A172 (cell line): Measurements from ENCODE around the gene UBASH3A. TPM values are rescaled to one million over a fixed set of nuclear protein-coding genes. Genes with fewer than 3 reads are reported as not detected.

ENCODE experiments used
- DNase-seq: peaks from one replicate; pipeline ENCODE4 v3.0.0-alpha.2; 2015; ENCODE audit warnings: low spot score
- total RNA-seq: library from RNA; depleted of rRNA; stranded (reverse); fragments of >200 nt; shearing (Covaris generic); gene quantifications from 2 replicates; pipeline ENCODE4 v1.2.3, GENCODE V29; 2014; rRNA removed

Gene UBASH3A
- total RNA-seq, 1 experiment from 2014 or later: not detected

GRCh38 chr21:42489006-42489563 lies 85.4 kb downstream of the UBASH3A start:
- no peak for DNase-seq

- DNase-seq: no peak
Observed at GRCh38 chr21:42489991-42490390, 86.3 kb downstream of the UBASH3A start.

- DNase-seq: no peak
Observed at GRCh38 chr21:42490720-42491119, 87.0 kb downstream of the UBASH3A start.

GRCh38 chr21:42491328-42491727 lies 87.6 kb downstream of the UBASH3A start:
- DNase-seq: no peak

- DNase-seq: no peak
Observed at GRCh38 chr21:42492201-42492600, 88.5 kb downstream of the UBASH3A start.

- DNase-seq: no peak
Observed at GRCh38 chr21:42493109-42494060, 89.7 kb downstream of the UBASH3A start.

GRCh38 chr21:42495027-42495426 lies 91.3 kb downstream of the UBASH3A start:
- no peak for DNase-seq

- no peak for DNase-seq
Observed at GRCh38 chr21:42495765-42496119, 92.0 kb downstream of the UBASH3A start.

GRCh38 chr21:42496120-42496838 lies 92.6 kb downstream of the UBASH3A start, which contains the start of gene RSPH1:
Gene RSPH1 (minus strand): TSS chr21:42496224. CDS start chr21:42496186, 38 bp downstream.
- peak; percentile 99 for DNase-seq

- DNase-seq: no peak
Observed at GRCh38 chr21:42496839-42497202, 93.1 kb downstream of the UBASH3A start.

Other genes starting within 250 kb of the UBASH3A start
- 2.5 and 2.9 TPM in 2 replicates for gene ABCG1, start 184.8 kb upstream of the UBASH3A start, total RNA-seq
- gene TFF3, start 88.5 kb upstream of the UBASH3A start, total RNA-seq: not detected in 2 replicates
- gene TFF2, start 52.9 kb upstream of the UBASH3A start, total RNA-seq: not detected in 2 replicates
- not detected in 2 replicates for gene TFF1, start 37.4 kb upstream of the UBASH3A start, total RNA-seq
- 0.12 TPM in 1 of 2 replicates, not detected in the other for gene TMPRSS3, start 7.8 kb upstream of the UBASH3A start, total RNA-seq
- gene RSPH1, start 92.3 kb downstream of the UBASH3A start, total RNA-seq: not detected in 2 replicates
- 1.1 and 1.6 TPM in 2 replicates for gene SLC37A1, start 110.0 kb downstream of the UBASH3A start, total RNA-seq
- not detected in 2 replicates for gene PDE9A, start 249.7 kb downstream of the UBASH3A start, total RNA-seq